ENCODE results near the gene JUND.

- TF ChIP-seq CTCF (IDR thresholded peaks at IDR 0.05; ENCODE audit: insufficient read depth, low read depth, low read length) (no peak), EZH2 (IDR thresholded peaks at IDR 0.05; ENCODE audit: insufficient read depth, low read length) (no peak)
Observed at GRCh38 chr19:18290302-18291018, 9.0 kb upstream of the JUND start.

Data from astrocyte (in vitro differentiated cells and primary cell).